K562 (cell line): ENCODE data around the gene SMPDL3B. TPM values are rescaled to one million over a fixed set of nuclear protein-coding genes. Genes with fewer than 3 reads are reported as not detected.

ENCODE experiments used
- ATAC-seq: fragments of 200-7000 bp; cut with Tn5 transposase; 3 replicates; pipeline ENCODE4 v1.9.1; 2020; ENCODE audit warnings: moderate library complexity
- BruUV-seq: library from RNA; stranded (reverse); fragments of 400-500 nt; replicated peaks from 2 replicates; lab custom pipeline; 2021; lab: Mats Ljungman, UMichigan
- CTCF ChIA-PET: fragments of 300-600 bp; formaldehyde crosslinking; extraction: SDS; loops from one replicate; lab custom pipeline; 2021; ENCODE audit warnings: low intra/inter-chr PET ratio; lab: Yijun Ruan, JAX
- POLR2A ChIA-PET: fragments of 300-600, 350-650 bp; sonication (Branson Sonifier 250); formaldehyde crosslinking; extraction: SDS; loops from one replicate; lab custom pipeline; 2021; ENCODE audit warnings: antibody characterized with exemption, inconsistent platforms; lab: Yijun Ruan, JAX
- DNase-seq, 4 experiments: peaks; one replicate each; pipeline versions ENCODE4 v3.0.0 to v3.0.0-alpha.2; 2011 to 2018; ENCODE audit warnings: low spot score in 3 of 4, mixed read lengths in 3 of 4; ENCODE audit errors: extremely low read depth in 1 of 4
- FAIRE-seq: peaks from 2 replicates; lab custom pipeline; 2011; peaks lifted over from hg19 to GRCh38; lab: Jason Lieb, UNC
- H2AFZ ChIP-seq: 2 replicates; pipeline ENCODE4 v1.6.0; 2011; ENCODE audit warnings: low read depth, low read length, control low read depth, inconsistent platforms
- H3K27ac ChIP-seq: fragments of 200-600 bp; 3 replicates; pipeline ENCODE4 v1.8.0; 2011; ENCODE audit warnings: low read depth, mild to moderate bottlenecking, control low read depth, inconsistent platforms, low read length, moderate library complexity, mixed read lengths; ENCODE audit errors: extremely low read depth
- H3K27me3 ChIP-seq, 2 experiments: fragments of 300-600 bp in 1 of 2; 2 replicates in 1 of 2; 3 replicates in 1 of 2; pipeline versions ENCODE4 v1.6.0 to v1.8.0; 2011; ENCODE audit warnings: inconsistent platforms in 2 of 2, low read length in 2 of 2, mild to moderate bottlenecking in 1 of 2, mixed read lengths in 1 of 2, moderate library complexity in 1 of 2; ENCODE audit not compliant: control insufficient read depth in 2 of 2, insufficient read depth in 2 of 2
- H3K36me3 ChIP-seq: fragments of 300-600 bp; 3 replicates; pipeline ENCODE4 v1.8.0; 2011; ENCODE audit warnings: mild to moderate bottlenecking, low read length, inconsistent platforms; ENCODE audit not compliant: control insufficient read depth, insufficient read depth
- H3K4me1 ChIP-seq, 2 experiments: fragments of 200-600 bp in 1 of 2; replicated peaks in 1 of 2; 2 replicates in 1 of 2; 3 replicates in 1 of 2; pipeline versions ENCODE4 v1.5.1 to v1.8.0; 2011; ENCODE audit warnings: inconsistent platforms in 2 of 2, low read length in 2 of 2, mild to moderate bottlenecking in 1 of 2, mixed read lengths in 1 of 2, moderate library complexity in 1 of 2; ENCODE audit not compliant: control insufficient read depth in 2 of 2, insufficient read depth in 2 of 2
- H3K4me2 ChIP-seq: 2 replicates; pipeline ENCODE4 v1.6.1; 2011; ENCODE audit warnings: low read length, control low read depth, inconsistent platforms, mixed read lengths; ENCODE audit not compliant: insufficient read depth
- H3K4me3 ChIP-seq: fragments of 200-600 bp; sonication (generic), shearing (Covaris generic); 2 replicates; pipeline ENCODE4 v1.5.1; 2016; ENCODE audit warnings: control low read depth, inconsistent platforms
- H3K79me2 ChIP-seq: fragments of 200-600 bp; 3 replicates; pipeline ENCODE4 v1.8.0; 2011; ENCODE audit warnings: low read length, inconsistent platforms; ENCODE audit not compliant: control insufficient read depth, insufficient read depth
- H3K9ac ChIP-seq, 2 experiments: 2 replicates each; pipeline versions ENCODE4 v1.6.0 to v1.6.1; 2011; ENCODE audit warnings: low read depth in 2 of 2, low read length in 2 of 2, control low read depth in 1 of 2, inconsistent platforms in 1 of 2, mild to moderate bottlenecking in 1 of 2, mixed read lengths in 1 of 2; ENCODE audit not compliant: insufficient read depth in 1 of 2
- H3K9me1 ChIP-seq: one replicate; pipeline ENCODE4 v1.6.0; 2011; ENCODE audit warnings: inconsistent platforms, mild to moderate bottlenecking, low read length, moderate library complexity; ENCODE audit not compliant: control insufficient read depth, insufficient read depth
- H3K9me3 ChIP-seq: replicated peaks from 2 replicates; pipeline ENCODE4 v1.5.1; 2011; ENCODE audit warnings: low read depth, low read length, inconsistent platforms; ENCODE audit not compliant: control insufficient read depth, insufficient read depth
- H4K20me1 ChIP-seq: replicated peaks from 2 replicates; pipeline ENCODE4 v1.6.1; 2011; ENCODE audit warnings: low read length, inconsistent platforms, mixed read lengths; ENCODE audit not compliant: control insufficient read depth, insufficient read depth
- FOSL1 ChIP-seq: fragments of 200-800 bp; sonication (Bioruptor generic); conservative IDR thresholded peaks from 2 replicates; pipeline ENCODE4 v1.6.1; 2016; ENCODE audit warnings: missing genetic modification characterization, missing compliant biosample characterization
- WGBS: fragments of 100-300 bp; shearing (Covaris generic); methylation state at CpG from one replicate; pipeline ENCODE4 v1.1.6; 2016; ENCODE audit warnings: low coverage, mixed read lengths; ENCODE audit not compliant: insufficient coverage; ENCODE audit errors: missing lambda C conversion rate; 5-methylcytosine and 5-hydroxymethylcytosine counted together
- in situ Hi-C: fragments of 300-500 bp; cut with MboI; formaldehyde crosslinking; loops from 4 replicates; pipeline ENCODE4 v1.15.0; 2018; ENCODE audit warnings: inconsistent platforms, mixed read lengths
- intact Hi-C: fragments of 100-400 bp; cut with micrococcal nuclease; formaldehyde crosslinking; loops from 2 replicates; pipeline ENCODE4 v1.14.2; 2022
- polyA plus RNA-seq, 8 experiments: library from polyadenylated mRNA; depleted of rRNA in 4 of 8; stranded (reverse) in 5 of 8; unstranded in 3 of 8; fragments of >200 nt; fragmentation: Nextera tagmentation in 2 of 8; fragmentation: Illumina TruSeq in 1 of 8; extraction: Ambion mirVana in 2 of 8; extraction: Trizol in 1 of 8; gene quantifications; 2 replicates each; pipeline versions ENCODE4 v1.2.1 to v1.2.3, GENCODE V29; 2011 to 2014; ENCODE audit warnings: inconsistent platforms in 1 of 8, missing spikeins in 1 of 8
- total RNA-seq, 7 experiments: library from RNA; depleted of rRNA in 6 of 7; stranded (reverse); fragments of >200 nt in 6 of 7; fragmentation: Illumina TruSeq in 2 of 7; extraction: Trizol in 2 of 7; gene quantifications; 2 replicates each; pipeline versions ENCODE4 v1.2.1 to v1.2.3, GENCODE V29; 2011 to 2021; ENCODE audit warnings: low replicate concordance in 1 of 7
- TF ChIP-seq, protein P1 (sequence below): fragments of 250-450 bp; sonication (Bioruptor Pico); IDR thresholded peaks from 2 replicates; pipeline ENCODE4 v1.4.0; 2020; ENCODE audit warnings: mild to moderate bottlenecking, moderate library complexity

Gene SMPDL3B
- total and polyA plus RNA-seq, 9 of the 15 experiments (the other 6 are each of a cell fraction or from before 2014, with no cell fraction given) = 0.07 to 1.2 (median 0.73) TPM

DNA sequence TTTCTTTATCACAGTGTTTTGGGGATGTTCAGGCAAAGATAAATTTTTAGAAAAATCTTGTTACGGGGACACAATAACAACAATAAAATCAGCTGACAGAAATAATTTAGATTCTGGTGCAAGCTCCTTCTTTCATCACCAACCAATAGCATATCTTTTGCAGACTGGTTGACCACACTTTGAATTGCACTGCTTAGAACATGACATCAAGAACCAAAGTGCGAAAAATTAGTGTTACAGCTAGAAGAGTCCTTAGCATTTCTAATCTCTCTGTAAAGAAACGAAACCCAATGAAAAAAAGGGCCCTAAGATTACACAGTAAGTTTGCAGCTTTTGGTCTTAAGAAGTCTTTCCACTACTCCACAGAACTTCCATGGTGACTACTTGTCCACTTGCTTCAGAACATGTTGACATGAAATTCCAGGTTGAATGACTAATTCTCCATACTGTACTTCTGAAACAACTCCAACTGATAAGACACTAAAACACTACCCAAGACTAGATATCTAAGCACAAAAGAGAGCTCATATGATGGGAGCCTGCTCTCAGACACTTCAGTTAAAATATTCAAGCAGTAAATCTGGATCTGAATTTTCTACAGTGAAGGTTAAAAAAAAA, 56.2 kb downstream of the SMPDL3B start:
- Histone ChIP-seq H3K27me3 (no peaks in the 10 kb centered on the region), H3K4me2 (no peak overlapping the region), H3K36me3 (peaks cover 84% of the 10 kb centered on the region), H3K4me1 (no peaks in the 10 kb centered on the region), H3K79me2 (no peaks in the 10 kb centered on the region), H3K4me3 (no peak overlapping the region), H3K27ac (no peak overlapping the region), H3K9me1 (no peaks in the 10 kb centered on the region), H4K20me1 (no peaks in the 10 kb centered on the region), H3K9me3 (no peaks in the 10 kb centered on the region), H2AFZ (no peak overlapping the region), H3K9ac (no peak overlapping the region)
- peak; percentile 61 for TF ChIP-seq FOSL1
- TF ChIP-seq, protein P1, sequence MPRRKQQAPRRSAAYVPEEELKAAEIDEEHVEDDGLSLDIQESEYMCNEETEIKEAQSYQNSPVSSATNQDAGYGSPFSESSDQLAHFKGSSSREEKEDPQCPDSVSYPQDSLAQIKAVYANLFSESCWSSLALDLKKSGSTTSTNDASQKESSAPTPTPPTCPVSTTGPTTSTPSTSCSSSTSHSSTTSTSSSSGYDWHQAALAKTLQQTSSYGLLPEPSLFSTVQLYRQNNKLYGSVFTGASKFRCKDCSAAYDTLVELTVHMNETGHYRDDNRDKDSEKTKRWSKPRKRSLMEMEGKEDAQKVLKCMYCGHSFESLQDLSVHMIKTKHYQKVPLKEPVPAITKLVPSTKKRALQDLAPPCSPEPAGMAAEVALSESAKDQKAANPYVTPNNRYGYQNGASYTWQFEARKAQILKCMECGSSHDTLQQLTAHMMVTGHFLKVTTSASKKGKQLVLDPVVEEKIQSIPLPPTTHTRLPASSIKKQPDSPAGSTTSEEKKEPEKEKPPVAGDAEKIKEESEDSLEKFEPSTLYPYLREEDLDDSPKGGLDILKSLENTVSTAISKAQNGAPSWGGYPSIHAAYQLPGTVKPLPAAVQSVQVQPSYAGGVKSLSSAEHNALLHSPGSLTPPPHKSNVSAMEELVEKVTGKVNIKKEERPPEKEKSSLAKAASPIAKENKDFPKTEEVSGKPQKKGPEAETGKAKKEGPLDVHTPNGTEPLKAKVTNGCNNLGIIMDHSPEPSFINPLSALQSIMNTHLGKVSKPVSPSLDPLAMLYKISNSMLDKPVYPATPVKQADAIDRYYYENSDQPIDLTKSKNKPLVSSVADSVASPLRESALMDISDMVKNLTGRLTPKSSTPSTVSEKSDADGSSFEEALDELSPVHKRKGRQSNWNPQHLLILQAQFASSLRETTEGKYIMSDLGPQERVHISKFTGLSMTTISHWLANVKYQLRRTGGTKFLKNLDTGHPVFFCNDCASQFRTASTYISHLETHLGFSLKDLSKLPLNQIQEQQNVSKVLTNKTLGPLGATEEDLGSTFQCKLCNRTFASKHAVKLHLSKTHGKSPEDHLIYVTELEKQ = no peak
- no peak for ATAC-seq
- 83% methylated on average over 3 of the region's 3 CpGs for WGBS
- intact Hi-C loops = no loop called here
- FAIRE-seq = no peak
- BruUV-seq = no TSS peak
- in situ Hi-C loops = no loop called here
- DNase-seq = no peak
- ChIA-PET CTCF (no interaction called here), POLR2A (interaction anchor here (0.7 to 1.1 kb wide), 3 partner anchors 9 to 46 kb away, joined by 3 to 4 read pairs (median 3); no protein-coding TSS in a partner anchor)
